Prostate gland (tissue), 2 donors: ENCODE data around the gene FRK. TPM values are rescaled to one million over a fixed set of nuclear protein-coding genes. Genes with fewer than 3 reads are reported as not detected.
"Not testable (repeated sequence)": the region's sequence is repeated elsewhere in the genome, so short reads cannot be mapped to it uniquely, and the experiment has no call there.

Experiments used
- DNase-seq: peaks from one replicate; pipeline ENCODE4 v3.0.0-alpha.2; 2019; ENCODE audit warnings: low spot score
- H3K27ac ChIP-seq, 2 donors: fragments of 200-600 bp; sonication (generic); 2 replicates each; pipeline ENCODE4 v1.5.1; 2017 to 2019
- H3K27me3 ChIP-seq: fragments of 200-600 bp; sonication (generic); replicated peaks from 2 replicates; pipeline ENCODE4 v1.5.1; 2019; ENCODE audit not compliant: insufficient read depth
- H3K36me3 ChIP-seq, 2 donors: fragments of 200-600 bp; sonication (generic); 1 replicate in 1 of 2; 2 replicates in 1 of 2; pipeline versions ENCODE4 v1.5.1 to v1.8.1; 2017 to 2019
- H3K4me1 ChIP-seq: fragments of 200-600 bp; sonication (generic); replicated peaks from 2 replicates; pipeline ENCODE4 v1.5.1; 2019
- H3K4me3 ChIP-seq, 2 donors: fragments of 200-600 bp; sonication (generic); 2 replicates each; pipeline ENCODE4 v1.5.1; 2017 to 2019
- H3K9me3 ChIP-seq: fragments of 200-600 bp; sonication (generic); 2 replicates; pipeline ENCODE4 v1.5.1; 2017
- CTCF ChIP-seq, 4 experiments: fragments of 200-600 bp in 2 of 4; fragments of 450-650 bp in 2 of 4; sonication (generic) in 2 of 4; IDR thresholded peaks; 1 replicate in 3 of 4; 2 replicates in 1 of 4; pipeline ENCODE4 v1.5.1; 2016 to 2019; ENCODE audit warnings: antibody characterized with exemption in 4 of 4, mild to moderate bottlenecking in 2 of 4, moderate library complexity in 2 of 4
- POLR2A ChIP-seq: fragments of 450-650 bp; IDR thresholded peaks from one replicate; pipeline ENCODE4 v1.6.1; 2016; ENCODE audit warnings: antibody characterized with exemption, mild to moderate bottlenecking
- POLR2AphosphoS5 ChIP-seq: sonication (generic); formaldehyde crosslinking; IDR thresholded peaks from one replicate; pipeline ENCODE4 v1.6.1; 2017; ENCODE audit warnings: antibody characterized with exemption
- WGBS: methylation state at CpG from one replicate; pipeline ENCODE4 v1.1.5; 2018; 5-methylcytosine and 5-hydroxymethylcytosine counted together
- intact Hi-C: fragments of 100-400 bp; cut with DNase I; formaldehyde crosslinking; loops from one replicate; pipeline ENCODE4 v1.14.2; 2022
- total RNA-seq, 2 donors: library from RNA; depleted of rRNA; stranded (reverse); fragments of >200 nt; gene quantifications; one replicate each; pipeline ENCODE4 v1.1.0, GENCODE V29; 2016

Gene FRK
- total RNA-seq, 2 donors from 2014 or later = 3.2 to 6.9 TPM

GRCh38 chr6:115972679-115973078 is 88.0 kb downstream of the FRK start:
- Histone ChIP-seq H3K4me3 (no peak overlapping the region), H3K9me3 (no peaks in the 10 kb centered on the region), H3K27ac (no peak overlapping the region), H3K27me3 (no peaks in the 10 kb centered on the region), H3K36me3 (no peaks in the 10 kb centered on the region), H3K4me1 (no peaks in the 10 kb centered on the region)
- WGBS = 85% methylated on average over 2 of the region's 2 CpGs
- DNase-seq = no peak
- no peak for TF ChIP-seq POLR2A
- no peak for TF ChIP-seq CTCF (IDR thresholded peaks at IDR 0.05)
- TF ChIP-seq POLR2AphosphoS5 = no peak
- intact Hi-C loops = no loop called here

GRCh38 chr6:115971785-115972184 is 88.9 kb downstream of the FRK start:
- Histone ChIP-seq H3K4me1 (no peaks in the 10 kb centered on the region), H3K36me3 (no peaks in the 10 kb centered on the region), H3K27me3 (no peaks in the 10 kb centered on the region), H3K4me3 (no peak overlapping the region), H3K27ac (no peak overlapping the region), H3K9me3 (no peaks in the 10 kb centered on the region)
- TF ChIP-seq CTCF (IDR thresholded peaks at IDR 0.05) = no peak
- no peak for TF ChIP-seq POLR2AphosphoS5
- no peak for TF ChIP-seq POLR2A
- no peak for DNase-seq
- intact Hi-C loops = no loop called here
- WGBS = 92% methylated on average over 2 of the region's 2 CpGs

- no peak for TF ChIP-seq POLR2A
- DNase-seq = no peak
- Histone ChIP-seq H3K36me3 (no peaks in the 10 kb centered on the region), H3K4me3 (no peak overlapping the region), H3K4me1 (no peaks in the 10 kb centered on the region), H3K27me3 (no peaks in the 10 kb centered on the region), H3K9me3 (no peaks in the 10 kb centered on the region), H3K27ac (no peak overlapping the region)
- intact Hi-C loops = no loop called here
Observed at GRCh38 chr6:115969930-115970273, 90.8 kb downstream of the FRK start.

- Histone ChIP-seq H3K4me3 (no peak overlapping the region), H3K9me3 (no peaks in the 10 kb centered on the region), H3K27ac (no peak overlapping the region), H3K36me3 (no peaks in the 10 kb centered on the region), H3K4me1 (no peaks in the 10 kb centered on the region), H3K27me3 (no peaks in the 10 kb centered on the region)
- 85% methylated on average over 7 of the region's 7 CpGs for WGBS
- no peak for TF ChIP-seq CTCF (IDR thresholded peaks at IDR 0.05)
- no peak for TF ChIP-seq POLR2A
- no peak for TF ChIP-seq POLR2AphosphoS5
- DNase-seq = no peak
- intact Hi-C loops = no loop called here
Observed at GRCh38 chr6:115969207-115969929, 91.3 kb downstream of the FRK start.

GRCh38 chr6:115960286-115960685 is 100.4 kb downstream of the FRK start:
- H3K4me1 ChIP-seq, DNase-seq, H3K27me3 ChIP-seq, intact Hi-C loops, H3K36me3 ChIP-seq, H3K4me3 ChIP-seq, H3K27ac ChIP-seq, H3K9me3 ChIP-seq: not testable (repeated sequence)
- WGBS = 84% methylated on average over 15 of the region's 17 CpGs

- no peaks in the 10 kb centered on the region for H3K9me3 ChIP-seq
- no peaks in the 10 kb centered on the region for H3K4me1 ChIP-seq
- no peaks in the 10 kb centered on the region for H3K27me3 ChIP-seq
- TF ChIP-seq POLR2A (no peak), CTCF (IDR thresholded peaks at IDR 0.05) (no peak), POLR2AphosphoS5 (no peak)
- WGBS = 89% methylated on average over 3 of the region's 3 CpGs
- intact Hi-C loops = no loop called here
- H3K36me3 ChIP-seq = no peaks in the 10 kb centered on the region
- no peak for DNase-seq
- no peak overlapping the region for H3K4me3 ChIP-seq
- H3K27ac ChIP-seq = no peak overlapping the region
Observed at GRCh38 chr6:115958958-115959357, 101.7 kb downstream of the FRK start.
